Activated T-cell treated with anti-CD3 and anti-CD28 coated beads for 4 hours (primary cell): ENCODE measurements around the gene PSMD9.
"Not testable (repeated sequence)": the region's sequence is repeated elsewhere in the genome, so short reads cannot be mapped to it uniquely, and the experiment has no call there.

ENCODE experiments used
- DNase-seq: peaks from one replicate; pipeline ENCODE4 v3.0.0-alpha.2; 2020

Gene PSMD9

GRCh38 chr12:121926874-121927706 lies 38.5 kb downstream of the PSMD9 start:
- no peak for DNase-seq

- DNase-seq, result no peak
Observed at GRCh38 chr12:121927813-121928212, 39.2 kb downstream of the PSMD9 start.

- not testable (repeated sequence) for DNase-seq
Observed at GRCh38 chr12:121929545-121929944, 41.0 kb downstream of the PSMD9 start.

GRCh38 chr12:121930862-121931261 lies 42.3 kb downstream of the PSMD9 start:
- no peak for DNase-seq

GRCh38 chr12:121932176-121932536 lies 43.6 kb downstream of the PSMD9 start:
- DNase-seq, result no peak

- DNase-seq, result no peak
Observed at GRCh38 chr12:121932914-121933521, 44.4 kb downstream of the PSMD9 start.

GRCh38 chr12:121933522-121934308 lies 45.1 kb downstream of the PSMD9 start:
- no peak for DNase-seq

- no peak for DNase-seq
Observed at GRCh38 chr12:121934309-121934664, 45.7 kb downstream of the PSMD9 start.

GRCh38 chr12:121937654-121938053 lies 49.1 kb downstream of the PSMD9 start:
- DNase-seq, result no peak

GRCh38 chr12:121939186-121939585 lies 50.6 kb downstream of the PSMD9 start:
- no peak for DNase-seq

GRCh38 chr12:121939992-121940766 lies 51.6 kb downstream of the PSMD9 start:
- DNase-seq, result no peak

GRCh38 chr12:121942145-121942718 lies 53.6 kb downstream of the PSMD9 start:
- no peak for DNase-seq

- DNase-seq, result no peak
Observed at GRCh38 chr12:121943926-121944325, 55.3 kb downstream of the PSMD9 start.

- no peak for DNase-seq
Observed at GRCh38 chr12:121946313-121947025, 57.9 kb downstream of the PSMD9 start.

GRCh38 chr12:121947981-121948380 lies 59.4 kb downstream of the PSMD9 start:
- no peak for DNase-seq

GRCh38 chr12:121949648-121950397 lies 61.2 kb downstream of the PSMD9 start:
- DNase-seq, result no peak

GRCh38 chr12:121953117-121953692 lies 64.6 kb downstream of the PSMD9 start:
- DNase-seq, result no peak

- DNase-seq, result no peak
Observed at GRCh38 chr12:121953695-121954094, 65.1 kb downstream of the PSMD9 start.

- DNase-seq, result no peak
Observed at GRCh38 chr12:121955258-121956237, 67.0 kb downstream of the PSMD9 start.
